ENCODE data around the gene MICU1.

DNA sequence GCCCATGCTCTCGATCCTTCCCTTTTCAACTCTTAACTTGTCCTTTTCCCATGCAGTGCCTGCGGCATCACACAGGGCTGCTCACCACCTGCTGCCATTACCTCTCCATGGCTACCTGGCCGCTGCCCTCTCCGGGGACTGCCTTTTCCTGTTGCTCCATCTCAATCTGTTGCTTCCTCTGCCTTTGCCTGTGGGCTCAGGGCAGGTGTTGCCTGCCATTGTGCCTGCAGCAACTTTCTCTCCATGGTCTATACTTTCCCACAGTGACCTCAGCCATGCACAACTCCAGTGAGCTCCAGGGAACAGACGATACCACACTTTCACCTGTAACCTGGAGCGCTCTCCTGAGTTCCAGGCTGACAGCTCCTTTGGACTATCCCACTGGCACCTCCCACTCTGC lies 274.4 kb downstream of the MICU1 start:
- TF ChIP-seq, protein P1, sequence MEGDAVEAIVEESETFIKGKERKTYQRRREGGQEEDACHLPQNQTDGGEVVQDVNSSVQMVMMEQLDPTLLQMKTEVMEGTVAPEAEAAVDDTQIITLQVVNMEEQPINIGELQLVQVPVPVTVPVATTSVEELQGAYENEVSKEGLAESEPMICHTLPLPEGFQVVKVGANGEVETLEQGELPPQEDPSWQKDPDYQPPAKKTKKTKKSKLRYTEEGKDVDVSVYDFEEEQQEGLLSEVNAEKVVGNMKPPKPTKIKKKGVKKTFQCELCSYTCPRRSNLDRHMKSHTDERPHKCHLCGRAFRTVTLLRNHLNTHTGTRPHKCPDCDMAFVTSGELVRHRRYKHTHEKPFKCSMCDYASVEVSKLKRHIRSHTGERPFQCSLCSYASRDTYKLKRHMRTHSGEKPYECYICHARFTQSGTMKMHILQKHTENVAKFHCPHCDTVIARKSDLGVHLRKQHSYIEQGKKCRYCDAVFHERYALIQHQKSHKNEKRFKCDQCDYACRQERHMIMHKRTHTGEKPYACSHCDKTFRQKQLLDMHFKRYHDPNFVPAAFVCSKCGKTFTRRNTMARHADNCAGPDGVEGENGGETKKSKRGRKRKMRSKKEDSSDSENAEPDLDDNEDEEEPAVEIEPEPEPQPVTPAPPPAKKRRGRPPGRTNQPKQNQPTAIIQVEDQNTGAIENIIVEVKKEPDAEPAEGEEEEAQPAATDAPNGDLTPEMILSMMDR (IDR thresholded peaks at IDR 0.05) = no peak
- no peak for TF ChIP-seq POLR2A (IDR thresholded peaks at IDR 0.05)
